ENCODE results near the gene PI4K2A. TPM values are rescaled to one million over a fixed set of nuclear protein-coding genes. Genes with fewer than 3 reads are reported as not detected.

PI4K2A gene
- total and polyA plus RNA-seq, 2 of the 13 experiments (the other 11 are each of a cell fraction or from before 2014, with no cell fraction given): 10.9 to 14.3 TPM

GRCh38 chr10:97686962-97687784, 46.7 kb downstream of the PI4K2A start, which contains the start of gene AVPI1 (continued):
- peak; percentile 92 for TF ChIP-seq E2F1 (CRISPR knock-in tag; IDR thresholded peaks at IDR 0.05)
- TF ChIP-seq KDM3A (CRISPR knock-in tag; IDR thresholded peaks at IDR 0.05; ENCODE audit: low read depth): peak; percentile 92
- peak; percentile 75 for TF ChIP-seq ZNF121 (CRISPR knock-in tag; IDR thresholded peaks at IDR 0.05)
- no peak; the same call in 1 of the 2 replicates for TF ChIP-seq NKX3-1 (CRISPR knock-in tag; IDR thresholded peaks at IDR 0.05)
- peak; percentile 66; the same call in 1 of the 2 replicates for TF ChIP-seq KMT2B (CRISPR knock-in tag; IDR thresholded peaks at IDR 0.05)
- no peak for TF ChIP-seq HOXA7 (CRISPR knock-in tag; IDR thresholded peaks at IDR 0.05)
- TF ChIP-seq RBFOX2 (IDR thresholded peaks at IDR 0.05; ENCODE audit: low read depth, low read length): peak; percentile 97
- TF ChIP-seq ZNF570 (CRISPR knock-in tag; IDR thresholded peaks at IDR 0.05; ENCODE audit: borderline replicate concordance): no peak
- TF ChIP-seq MYNN (CRISPR knock-in tag; IDR thresholded peaks at IDR 0.05; ENCODE audit: low read depth): no peak
- TF ChIP-seq ZNF260 (CRISPR knock-in tag; IDR thresholded peaks at IDR 0.05; ENCODE audit: borderline replicate concordance, low read depth): no peak
- peak; percentile 68; the same call in 1 of the 2 replicates for TF ChIP-seq PHF21A (CRISPR knock-in tag; IDR thresholded peaks at IDR 0.05)
- peak; percentile 81 for TF ChIP-seq THAP11 (CRISPR knock-in tag; IDR thresholded peaks at IDR 0.05)
- TF ChIP-seq GABPA (IDR thresholded peaks at IDR 0.05; ENCODE audit: low read depth, low read length): no peak
- 0 out of 2 replicates have a peak, but pooled peaks have one; percentile 14 for TF ChIP-seq GABPA (CRISPR knock-in tag; IDR thresholded peaks at IDR 0.05; ENCODE audit: low read depth)
- TF ChIP-seq BCL6 (CRISPR knock-in tag; IDR thresholded peaks at IDR 0.05): peak; percentile 55
- no peak for TF ChIP-seq GZF1 (CRISPR knock-in tag; IDR thresholded peaks at IDR 0.05)
- peak; percentile 9; the same call in 1 of the 2 replicates for TF ChIP-seq ZNF772 (CRISPR knock-in tag; IDR thresholded peaks at IDR 0.05)
- TF ChIP-seq, protein P1, sequence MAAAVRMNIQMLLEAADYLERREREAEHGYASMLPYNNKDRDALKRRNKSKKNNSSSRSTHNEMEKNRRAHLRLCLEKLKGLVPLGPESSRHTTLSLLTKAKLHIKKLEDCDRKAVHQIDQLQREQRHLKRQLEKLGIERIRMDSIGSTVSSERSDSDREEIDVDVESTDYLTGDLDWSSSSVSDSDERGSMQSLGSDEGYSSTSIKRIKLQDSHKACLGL (CRISPR knock-in tag; IDR thresholded peaks at IDR 0.05): peak; percentile 88
- no peak; the same call in 1 of the 2 replicates for TF ChIP-seq ZNF256 (CRISPR knock-in tag; conservative IDR thresholded peaks at IDR 0.05)
- peak; percentile 85 for TF ChIP-seq HIVEP1 (CRISPR knock-in tag; IDR thresholded peaks at IDR 0.05)
- TF ChIP-seq, protein P2, sequence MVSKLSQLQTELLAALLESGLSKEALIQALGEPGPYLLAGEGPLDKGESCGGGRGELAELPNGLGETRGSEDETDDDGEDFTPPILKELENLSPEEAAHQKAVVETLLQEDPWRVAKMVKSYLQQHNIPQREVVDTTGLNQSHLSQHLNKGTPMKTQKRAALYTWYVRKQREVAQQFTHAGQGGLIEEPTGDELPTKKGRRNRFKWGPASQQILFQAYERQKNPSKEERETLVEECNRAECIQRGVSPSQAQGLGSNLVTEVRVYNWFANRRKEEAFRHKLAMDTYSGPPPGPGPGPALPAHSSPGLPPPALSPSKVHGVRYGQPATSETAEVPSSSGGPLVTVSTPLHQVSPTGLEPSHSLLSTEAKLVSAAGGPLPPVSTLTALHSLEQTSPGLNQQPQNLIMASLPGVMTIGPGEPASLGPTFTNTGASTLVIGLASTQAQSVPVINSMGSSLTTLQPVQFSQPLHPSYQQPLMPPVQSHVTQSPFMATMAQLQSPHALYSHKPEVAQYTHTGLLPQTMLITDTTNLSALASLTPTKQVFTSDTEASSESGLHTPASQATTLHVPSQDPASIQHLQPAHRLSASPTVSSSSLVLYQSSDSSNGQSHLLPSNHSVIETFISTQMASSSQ (IDR thresholded peaks at IDR 0.05; ENCODE audit: low read depth): no peak
- TF ChIP-seq, protein P2 (CRISPR knock-in tag; IDR thresholded peaks at IDR 0.05; ENCODE audit: borderline replicate concordance): peak; percentile 87
- peak; percentile 95 for TF ChIP-seq PATZ1 (CRISPR knock-in tag; IDR thresholded peaks at IDR 0.05)
- 0 out of 2 replicates have a peak, but pooled peaks have one; percentile 41 for TF ChIP-seq ZNF143 (CRISPR knock-in tag; IDR thresholded peaks at IDR 0.05)
